SK-N-SH (cell line): Measurements from ENCODE around the gene FMNL1. TPM values are rescaled to one million over a fixed set of nuclear protein-coding genes. Genes with fewer than 3 reads are reported as not detected.

Experiments used
- CTCF ChIA-PET: fragments of 300-600, 350-600 bp; formaldehyde crosslinking; extraction: SDS; loops from one replicate; lab custom pipeline; 2021; lab: Yijun Ruan, JAX
- POLR2A ChIA-PET: fragments of 350-600 bp; sonication (Branson Sonifier 250); formaldehyde crosslinking; extraction: SDS; loops from one replicate; lab custom pipeline; 2020; ENCODE audit warnings: antibody characterized with exemption, inconsistent platforms; lab: Yijun Ruan, JAX
- DNase-seq: peaks from one replicate; pipeline ENCODE4 v3.0.0; 2012
- H2AFZ ChIP-seq: fragments of 200-600 bp; sonication (generic); 2 replicates; pipeline ENCODE4 v1.8.1; 2016; ENCODE audit warnings: antibody characterized with exemption, mild to moderate bottlenecking, low read depth
- H3F3A ChIP-seq: fragments of 200-600 bp; sonication (generic); replicated peaks from 2 replicates; pipeline ENCODE3; 2016; ENCODE audit warnings: antibody characterized with exemption, mild to moderate bottlenecking; ENCODE audit not compliant: insufficient read depth
- H3K27ac ChIP-seq, 2 experiments: fragments of 200-500 bp in 1 of 2; fragments of 200-600 bp in 1 of 2; sonication (Bioruptor generic) in 1 of 2; sonication (generic), shearing (Covaris generic) in 1 of 2; 2 replicates each; pipeline versions ENCODE4 v1.5.1 to v1.6.1; 2014 to 2016; ENCODE audit warnings: low read depth in 2 of 2, inconsistent platforms in 1 of 2, low read length in 1 of 2, mild to moderate bottlenecking in 1 of 2, mixed read lengths in 1 of 2
- H3K27me3 ChIP-seq: fragments of 200-600 bp; sonication (generic), shearing (Covaris generic); 2 replicates; pipeline ENCODE4 v1.6.1; 2016; ENCODE audit warnings: mixed run types; ENCODE audit not compliant: insufficient read depth
- H3K36me3 ChIP-seq, 2 experiments: fragments of 200-500 bp in 1 of 2; fragments of 200-600 bp in 1 of 2; sonication (Bioruptor generic) in 1 of 2; sonication (generic) in 1 of 2; replicated peaks in 1 of 2; 2 replicates each; pipeline versions ENCODE3 to v1.5.1; 2014 to 2016; ENCODE audit warnings: low read length in 1 of 2, mild to moderate bottlenecking in 1 of 2; ENCODE audit not compliant: insufficient read depth in 2 of 2, control insufficient read depth in 1 of 2
- H3K4me1 ChIP-seq, 2 experiments: fragments of 200-500 bp in 1 of 2; fragments of 200-600 bp in 1 of 2; sonication (Bioruptor generic) in 1 of 2; sonication (generic), shearing (Covaris generic) in 1 of 2; 2 replicates each; pipeline versions ENCODE4 v1.5.1 to v1.6.1; 2014 to 2016; ENCODE audit warnings: low read depth in 1 of 2, low read length in 1 of 2, mixed run types in 1 of 2; ENCODE audit not compliant: insufficient read depth in 2 of 2, control insufficient read depth in 1 of 2
- H3K4me2 ChIP-seq: fragments of 200-600 bp; sonication (generic), shearing (Covaris generic); 2 replicates; pipeline ENCODE4 v1.6.1; 2017; ENCODE audit warnings: mixed run types
- H3K4me3 ChIP-seq, 2 experiments: fragments of 200-500 bp in 1 of 2; fragments of 200-600 bp in 1 of 2; sonication (Bioruptor generic) in 1 of 2; sonication (generic), shearing (Covaris generic) in 1 of 2; 2 replicates each; pipeline versions ENCODE4 v1.5.1 to v1.8.1; 2014 to 2016; ENCODE audit warnings: low read depth in 2 of 2, inconsistent platforms in 1 of 2, low read length in 1 of 2, mild to moderate bottlenecking in 1 of 2, mixed read lengths in 1 of 2, moderate library complexity in 1 of 2
- H3K79me2 ChIP-seq: fragments of 200-600 bp; sonication (generic); 2 replicates; pipeline ENCODE4 v1.8.1; 2017; ENCODE audit warnings: mild to moderate bottlenecking; ENCODE audit not compliant: insufficient read depth
- H3K9ac ChIP-seq: fragments of 200-600 bp; sonication (generic); 2 replicates; pipeline ENCODE4 v1.6.1; 2017; ENCODE audit warnings: mixed run types
- H3K9me2 ChIP-seq: fragments of 200-600 bp; sonication (generic); 2 replicates; pipeline ENCODE4 v1.6.1; 2017; ENCODE audit warnings: mixed run types
- H3K9me3 ChIP-seq: fragments of 200-600 bp; sonication (generic); 2 replicates; pipeline ENCODE4 v1.6.1; 2017; ENCODE audit warnings: mixed run types, mild to moderate bottlenecking, moderate library complexity
- H4K20me1 ChIP-seq: fragments of 200-600 bp; sonication (generic); 2 replicates; pipeline ENCODE4 v1.6.1; 2017; ENCODE audit warnings: mild to moderate bottlenecking, mixed run types; ENCODE audit not compliant: insufficient read depth
- EZH2phosphoT487 ChIP-seq: fragments of 200-600 bp; sonication (generic); IDR thresholded peaks from 2 replicates; pipeline ENCODE4 v1.6.1; 2017; ENCODE audit warnings: low read depth, mixed run types, mild to moderate bottlenecking, antibody characterized with exemption, moderate library complexity, borderline replicate concordance
- FOSL2 ChIP-seq: IDR thresholded peaks from 2 replicates; pipeline ENCODE4 v1.4.0; 2012; ENCODE audit warnings: low read depth, mild to moderate bottlenecking, moderate library complexity, borderline replicate concordance
- FOXJ3 ChIP-seq: sonication (generic); formaldehyde crosslinking; IDR thresholded peaks from 2 replicates; pipeline ENCODE4 v1.5.1; 2020; ENCODE audit warnings: mild to moderate bottlenecking, missing genetic modification reagents
- FOXM1 ChIP-seq: IDR thresholded peaks from 2 replicates; pipeline ENCODE4 v1.4.0; 2012; ENCODE audit warnings: low read depth, mild to moderate bottlenecking
- GABPA ChIP-seq: IDR thresholded peaks from 2 replicates; pipeline ENCODE4 v1.4.0; 2012; ENCODE audit warnings: low read depth, mild to moderate bottlenecking
- NRF1 ChIP-seq: IDR thresholded peaks from 2 replicates; pipeline ENCODE4 v1.6.1; 2012; ENCODE audit warnings: low read depth, mild to moderate bottlenecking, low read length
- POLR2AphosphoS5 ChIP-seq: IDR thresholded peaks from 2 replicates; pipeline ENCODE4 v1.6.1; 2012; ENCODE audit warnings: low read depth, low read length
- RAD21 ChIP-seq: IDR thresholded peaks from 2 replicates; pipeline ENCODE4 v1.6.1; 2012; ENCODE audit warnings: mild to moderate bottlenecking, low read length
- RCOR1 ChIP-seq: fragments of 150-350 bp; IDR thresholded peaks from 2 replicates; pipeline ENCODE4 v1.6.1; 2017; ENCODE audit warnings: antibody characterized with exemption, low read length
- REST ChIP-seq: IDR thresholded peaks from 2 replicates; pipeline ENCODE4 v1.6.1; 2012; ENCODE audit warnings: mild to moderate bottlenecking, low read depth, low read length, moderate library complexity
- RXRA ChIP-seq: IDR thresholded peaks from 2 replicates; pipeline ENCODE4 v1.4.0; 2012; ENCODE audit warnings: low read depth, mild to moderate bottlenecking, borderline replicate concordance
- SIN3A ChIP-seq: IDR thresholded peaks from 2 replicates; pipeline ENCODE4 v1.6.1; 2012; ENCODE audit warnings: low read depth, mild to moderate bottlenecking, low read length, moderate library complexity, borderline replicate concordance
- TAF1 ChIP-seq: IDR thresholded peaks from 2 replicates; pipeline ENCODE4 v1.6.1; 2012; ENCODE audit warnings: low read depth, mild to moderate bottlenecking, low read length, moderate library complexity, borderline replicate concordance
- TCF12 ChIP-seq: IDR thresholded peaks from 2 replicates; pipeline ENCODE4 v1.4.0; 2012
- TEAD4 ChIP-seq: IDR thresholded peaks from 2 replicates; pipeline ENCODE4 v1.4.0; 2012; ENCODE audit warnings: mild to moderate bottlenecking, borderline replicate concordance; ENCODE audit not compliant: insufficient read depth
- USF1 ChIP-seq: IDR thresholded peaks from 2 replicates; pipeline ENCODE4 v1.4.0; 2012; ENCODE audit warnings: low read depth, borderline replicate concordance
- USF2 ChIP-seq: fragments of 150-350 bp; IDR thresholded peaks from 2 replicates; pipeline ENCODE4 v1.6.1; 2017; ENCODE audit warnings: antibody characterized with exemption, low read length, low read depth, borderline replicate concordance
- YY1 ChIP-seq: IDR thresholded peaks from 2 replicates; pipeline ENCODE4 v1.4.0; 2012; ENCODE audit warnings: low read depth, mild to moderate bottlenecking
- ZBTB33 ChIP-seq: IDR thresholded peaks from 2 replicates; pipeline ENCODE4 v1.4.0; 2012; ENCODE audit warnings: low read depth, borderline replicate concordance
- WGBS: methylation state at CpG from one replicate; pipeline ENCODE4 v1.1.6; 2017; ENCODE audit warnings: low lambda C conversion rate; 5-methylcytosine and 5-hydroxymethylcytosine counted together
- polyA plus RNA-seq, 3 experiments: library from polyadenylated mRNA; depleted of rRNA; stranded (reverse); fragments of >200 nt; gene quantifications; 2 replicates each; pipeline ENCODE4 v1.2.3, GENCODE V29; 2012
- TF ChIP-seq, protein P1 (sequence below): fragments of 200-600 bp; sonication (generic); IDR thresholded peaks from 2 replicates; pipeline ENCODE4 v1.6.1; 2017; ENCODE audit warnings: antibody characterized with exemption, mild to moderate bottlenecking, moderate library complexity

Gene FMNL1
- polyA plus RNA-seq, 1 of the 3 experiments (the other 2 are of a cell fraction), result 2.8 TPM

GRCh38 chr17:45237686-45238085 is 16.0 kb downstream of the FMNL1 start:
- H3K79me2 ChIP-seq, result no peaks in the 10 kb centered on the region
- H3F3A ChIP-seq, result no peaks in the 10 kb centered on the region
- H3K36me3 ChIP-seq, result no peaks in the 10 kb centered on the region
- POLR2A ChIA-PET, result no interaction called here
- H3K9ac ChIP-seq, result no peak overlapping the region
- no peaks in the 10 kb centered on the region for H3K27me3 ChIP-seq
- peaks cover 0 to 11% of the 10 kb centered on the region in 2 experiments; a peak in 1 of 4 replicates for H3K4me1 ChIP-seq
- no peaks in the 10 kb centered on the region for H4K20me1 ChIP-seq
- H3K9me2 ChIP-seq, result no peaks in the 10 kb centered on the region
- no peak overlapping the region for H3K4me2 ChIP-seq
- TF ChIP-seq FOSL2, result no peak
- no peak for TF ChIP-seq ZBTB33
- no peak for TF ChIP-seq USF1
- no peak for TF ChIP-seq FOXJ3 (CRISPR knock-in tag)
- no peak for TF ChIP-seq RXRA
- no peak for TF ChIP-seq YY1
- TF ChIP-seq SIN3A, result no peak
- TF ChIP-seq, protein P1, sequence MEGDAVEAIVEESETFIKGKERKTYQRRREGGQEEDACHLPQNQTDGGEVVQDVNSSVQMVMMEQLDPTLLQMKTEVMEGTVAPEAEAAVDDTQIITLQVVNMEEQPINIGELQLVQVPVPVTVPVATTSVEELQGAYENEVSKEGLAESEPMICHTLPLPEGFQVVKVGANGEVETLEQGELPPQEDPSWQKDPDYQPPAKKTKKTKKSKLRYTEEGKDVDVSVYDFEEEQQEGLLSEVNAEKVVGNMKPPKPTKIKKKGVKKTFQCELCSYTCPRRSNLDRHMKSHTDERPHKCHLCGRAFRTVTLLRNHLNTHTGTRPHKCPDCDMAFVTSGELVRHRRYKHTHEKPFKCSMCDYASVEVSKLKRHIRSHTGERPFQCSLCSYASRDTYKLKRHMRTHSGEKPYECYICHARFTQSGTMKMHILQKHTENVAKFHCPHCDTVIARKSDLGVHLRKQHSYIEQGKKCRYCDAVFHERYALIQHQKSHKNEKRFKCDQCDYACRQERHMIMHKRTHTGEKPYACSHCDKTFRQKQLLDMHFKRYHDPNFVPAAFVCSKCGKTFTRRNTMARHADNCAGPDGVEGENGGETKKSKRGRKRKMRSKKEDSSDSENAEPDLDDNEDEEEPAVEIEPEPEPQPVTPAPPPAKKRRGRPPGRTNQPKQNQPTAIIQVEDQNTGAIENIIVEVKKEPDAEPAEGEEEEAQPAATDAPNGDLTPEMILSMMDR, result no peak
- no peak for TF ChIP-seq RCOR1
- no peak for TF ChIP-seq TEAD4
- TF ChIP-seq GABPA, result no peak
- no peak for TF ChIP-seq REST
- TF ChIP-seq FOXM1, result no peak
- no peak for TF ChIP-seq NRF1
- no peak for TF ChIP-seq USF2
- TF ChIP-seq POLR2AphosphoS5, result no peak
- TF ChIP-seq TCF12, result no peak
- TF ChIP-seq TAF1, result no peak
- no peak for TF ChIP-seq EZH2phosphoT487
- no peak for TF ChIP-seq RAD21
- H3K4me3 ChIP-seq, result no peak overlapping the region
- H3K9me3 ChIP-seq, result no peaks in the 10 kb centered on the region
- no peak for DNase-seq
- no peak overlapping the region for H2AFZ ChIP-seq
- no peak overlapping the region for H3K27ac ChIP-seq
- 100% methylated on average over 2 of the region's 2 CpGs for WGBS
- CTCF ChIA-PET, result interaction anchor here (2.3 to 11.1 kb wide), 4 partner anchors 17 to 150 kb away, joined by 7 to 232 read pairs (median 72); partner anchors contain the start of genes ACBD4 and FMNL1
